ENCODE data around the gene SP6. TPM values are rescaled to one million over a fixed set of nuclear protein-coding genes. Genes with fewer than 3 reads are reported as not detected.
A peak's percentile ranks its signal among the peaks of the same experiment; 100 is the strongest.

SP6 gene
- total and polyA plus RNA-seq, 7 donors = 0.04 to 0.27 (median 0.16) TPM; not detected in 4

GRCh38 chr17:47821424-47822391 lies 29.3 kb downstream of the SP6 start, which contains the start of gene OSBPL7:
Gene OSBPL7, minus strand, starts transcription at chr17:47821794. Its CDS starts 1,516 bp downstream, at chr17:47820278.
- Histone ChIP-seq H3K4me1 (peaks cover 21% of the 10 kb centered on the region), H3K27me3 (ENCODE audit: insufficient read depth in 3 of 3, low read length in 2 of 3) (no peaks in the 10 kb centered on the region), H3K4me3 (peak within 1 kb of the TSS; percentile 84), H3K36me3 (ENCODE audit: insufficient read depth in 1 of 2, low read depth in 1 of 2) (peaks cover 5 to 68% of the 10 kb centered on the region in 2 donors), H3K27ac (peak within 1 kb of the TSS; percentile 92), H3K9me3 (no peaks in the 10 kb centered on the region)
- intact Hi-C loops (cut with DNase I) = loop anchor here in 1 of 2 donors (10.0 kb wide), 1 partner anchor 303 kb away; no protein-coding TSS in a partner anchor
- TF ChIP-seq CTCF (IDR thresholded peaks at IDR 0.05) = no peak
- peak; percentile 90 to 95 (median 94) for ATAC-seq
- 2% methylated on average over 18 to 21 of the region's 21 CpGs for WGBS, 3 donors
- peak; percentile 77 to 93 for DNase-seq

- TF ChIP-seq CTCF (IDR thresholded peaks at IDR 0.05) = no peak
- intact Hi-C loops (cut with DNase I) = loop anchor here in 1 of 2 donors (10.0 kb wide), 1 partner anchor 304 kb away; no protein-coding TSS in a partner anchor
- Histone ChIP-seq H3K4me3 (peak overlapping the region; percentile 84), H3K27ac (peak overlapping the region; percentile 92), H3K27me3 (ENCODE audit: insufficient read depth in 3 of 3, low read length in 2 of 3) (no peaks in the 10 kb centered on the region), H3K9me3 (no peaks in the 10 kb centered on the region), H3K4me1 (peaks cover 21% of the 10 kb centered on the region), H3K36me3 (ENCODE audit: insufficient read depth in 1 of 2, low read depth in 1 of 2) (peaks cover 0 to 68% of the 10 kb centered on the region in 2 donors)
- ATAC-seq (peak in 3 of 4 donors; percentile 2 to 16 (median 3)), DNase-seq (no peak)
- WGBS, 3 donors = 4 to 12% (median 10%) methylated on average over 4 of the region's 4 CpGs
Measured at GRCh38 chr17:47821031-47821423, 29.9 kb downstream of the SP6 start.

GRCh38 chr17:47820033-47820789 lies 30.8 kb downstream of the SP6 start:
- ATAC-seq = peak in 3 of 4 donors; percentile 50 to 63 (median 52)
- WGBS, 3 donors = 43 to 69% (median 52%) methylated on average over 10 to 12 of the region's 12 CpGs

More at GRCh38 chr17:47820033-47820789, 30.8 kb downstream of the SP6 start:
- intact Hi-C loops (cut with DNase I) = loop anchor here in 1 of 2 donors (10.0 kb wide), 1 partner anchor 305 kb away; no protein-coding TSS in a partner anchor
- Histone ChIP-seq H3K9me3 (no peaks in the 10 kb centered on the region), H3K27me3 (ENCODE audit: insufficient read depth in 3 of 3, low read length in 2 of 3) (no peaks in the 10 kb centered on the region), H3K4me3 (peak overlapping the region; percentile 84), H3K27ac (peak overlapping the region; percentile 92), H3K36me3 (ENCODE audit: insufficient read depth in 1 of 2, low read depth in 1 of 2) (peaks cover 0 to 68% of the 10 kb centered on the region in 2 donors), H3K4me1 (peaks cover 21% of the 10 kb centered on the region)
- no peak for TF ChIP-seq CTCF (IDR thresholded peaks at IDR 0.05)
- DNase-seq = no peak
